GM21423 (cell line): ENCODE measurements around the gene GSN.

Experiments
- ATAC-seq: cut with Tn5 transposase; IDR thresholded peaks from one replicate; pipeline ENCODE4 v1.9.1; 2021; ENCODE audit warnings: mild to moderate bottlenecking, moderate library complexity; ENCODE audit not compliant: unreplicated experiment

Gene GSN

DNA sequence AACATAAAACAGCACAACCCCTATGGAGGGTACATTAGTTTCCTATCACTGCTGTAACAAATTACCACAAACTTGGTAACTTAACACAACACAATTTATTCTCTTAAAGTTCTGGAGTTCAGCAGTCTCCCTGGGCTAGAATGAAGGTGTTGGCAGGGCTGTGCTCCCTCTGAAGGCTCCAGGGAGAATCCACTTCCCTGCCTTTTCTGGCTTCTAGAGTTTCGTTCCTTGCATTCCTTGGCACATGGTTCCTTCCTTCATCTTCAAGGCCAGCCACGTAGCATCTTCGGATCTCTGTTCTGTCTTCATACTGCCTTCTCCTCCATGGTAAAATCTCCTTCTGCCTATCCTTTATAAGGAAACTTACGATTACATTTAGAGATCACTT is 25.0 kb upstream of the GSN start:
- ATAC-seq = no peak

DNA sequence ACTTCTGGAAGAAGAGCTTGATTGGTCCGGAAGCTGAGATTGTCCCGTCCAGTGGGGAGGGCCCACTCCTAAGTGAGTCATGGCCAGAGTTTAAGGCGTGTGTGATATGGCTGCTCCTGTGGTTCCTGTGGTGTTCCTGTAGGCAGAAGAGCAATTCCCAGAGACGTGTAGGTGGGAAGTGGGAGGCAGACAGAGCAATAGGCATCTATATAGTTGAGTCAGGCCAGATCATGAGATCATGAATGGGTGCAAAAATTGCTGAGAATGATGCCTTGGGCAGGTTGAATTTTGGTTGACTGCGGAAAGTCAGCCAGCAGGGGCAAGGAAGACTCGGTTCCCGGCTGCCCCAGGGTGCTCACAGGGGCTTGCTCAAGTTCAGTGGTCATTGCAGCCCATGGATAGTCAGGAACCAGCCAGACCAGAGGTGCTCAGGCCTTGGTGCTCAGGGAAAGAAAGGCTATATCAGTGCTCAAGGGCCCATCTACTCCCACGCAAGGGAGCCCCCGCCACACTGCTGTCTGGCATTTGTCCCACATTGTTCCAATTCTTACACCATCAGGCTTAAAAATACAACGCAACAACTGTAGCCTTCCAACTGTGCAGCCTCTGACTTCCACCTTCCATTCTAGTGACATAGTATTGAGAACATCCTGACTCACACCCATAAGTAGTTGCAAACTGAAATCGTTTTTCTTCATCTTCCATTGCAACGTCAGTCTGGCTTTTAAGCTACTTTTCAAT is 21.0 kb upstream of the GSN start:
- no peak for ATAC-seq

DNA sequence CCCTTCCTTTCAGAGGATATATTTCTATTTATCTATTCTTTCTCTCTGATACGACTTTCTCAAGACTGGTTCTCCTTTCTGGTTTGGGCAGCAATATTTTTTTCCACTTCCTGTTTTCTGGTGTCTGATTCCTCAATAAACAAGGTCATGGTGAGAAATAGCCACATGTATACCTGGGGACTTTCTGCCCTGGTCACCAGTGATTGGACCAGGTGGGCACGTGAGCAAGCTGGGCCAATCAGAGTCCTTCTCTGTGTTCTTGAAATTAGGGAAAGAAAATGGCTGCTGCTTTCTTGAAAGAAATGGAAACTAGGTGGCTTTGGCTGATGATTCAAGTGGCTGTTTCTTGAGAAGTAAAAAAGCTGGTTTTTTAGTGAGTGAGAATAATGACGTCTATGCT is 18.4 kb upstream of the GSN start:
- no peak for ATAC-seq

DNA sequence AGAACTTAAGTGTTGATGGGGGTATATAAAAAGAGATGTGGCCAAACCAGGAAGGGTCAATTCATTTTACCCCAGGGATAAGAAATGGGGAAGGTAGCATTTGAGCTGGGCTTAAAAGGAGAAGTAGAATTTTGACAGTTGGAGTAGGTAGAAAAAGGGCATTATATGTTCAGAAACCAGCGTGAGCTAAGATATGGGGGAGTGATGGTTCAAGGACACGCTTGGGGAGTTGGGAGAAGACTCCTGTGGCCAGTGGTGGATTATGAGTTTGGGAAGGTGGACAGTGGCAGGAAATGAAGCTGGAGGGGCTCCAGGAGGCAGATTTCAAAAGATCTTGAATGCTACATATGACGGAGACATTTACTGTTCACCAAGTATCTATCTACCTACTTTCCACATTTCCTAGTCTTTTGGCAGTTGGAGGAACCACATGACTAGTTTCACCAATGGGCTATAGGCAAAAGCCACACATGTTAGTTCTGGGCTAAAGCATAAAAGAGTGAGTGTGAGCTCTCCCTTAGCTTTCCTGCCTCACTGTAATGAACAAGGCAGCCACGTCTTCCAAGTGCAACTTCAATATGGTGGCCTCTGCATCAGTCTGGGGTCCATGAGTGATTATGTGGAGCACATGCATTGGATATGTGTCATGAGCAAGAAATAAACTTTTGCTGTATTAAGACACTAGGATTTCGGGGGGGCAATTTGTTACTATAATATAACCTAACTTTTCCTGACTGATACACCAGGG is 15.7 kb upstream of the GSN start:
- ATAC-seq = no peak

DNA sequence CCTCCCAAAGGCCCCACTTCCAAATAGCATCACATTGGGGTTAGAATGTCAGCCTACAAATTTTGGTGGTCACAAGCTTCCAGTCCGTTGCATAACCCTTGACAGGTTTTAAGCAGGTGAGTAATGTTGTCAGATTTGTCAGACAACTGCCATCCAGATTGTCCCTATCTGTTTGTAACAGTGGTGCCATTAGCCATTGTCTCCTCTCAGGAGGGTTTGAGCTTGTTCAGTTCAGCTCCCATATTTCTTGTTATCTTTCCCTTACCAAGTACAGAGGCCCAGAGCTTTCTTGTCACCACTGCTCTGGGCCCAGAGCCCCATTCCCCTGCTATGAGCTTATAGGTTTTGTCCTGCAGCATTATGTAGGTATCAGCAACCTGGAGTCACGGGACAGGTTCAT is 14.8 kb upstream of the GSN start:
- no peak for ATAC-seq

DNA sequence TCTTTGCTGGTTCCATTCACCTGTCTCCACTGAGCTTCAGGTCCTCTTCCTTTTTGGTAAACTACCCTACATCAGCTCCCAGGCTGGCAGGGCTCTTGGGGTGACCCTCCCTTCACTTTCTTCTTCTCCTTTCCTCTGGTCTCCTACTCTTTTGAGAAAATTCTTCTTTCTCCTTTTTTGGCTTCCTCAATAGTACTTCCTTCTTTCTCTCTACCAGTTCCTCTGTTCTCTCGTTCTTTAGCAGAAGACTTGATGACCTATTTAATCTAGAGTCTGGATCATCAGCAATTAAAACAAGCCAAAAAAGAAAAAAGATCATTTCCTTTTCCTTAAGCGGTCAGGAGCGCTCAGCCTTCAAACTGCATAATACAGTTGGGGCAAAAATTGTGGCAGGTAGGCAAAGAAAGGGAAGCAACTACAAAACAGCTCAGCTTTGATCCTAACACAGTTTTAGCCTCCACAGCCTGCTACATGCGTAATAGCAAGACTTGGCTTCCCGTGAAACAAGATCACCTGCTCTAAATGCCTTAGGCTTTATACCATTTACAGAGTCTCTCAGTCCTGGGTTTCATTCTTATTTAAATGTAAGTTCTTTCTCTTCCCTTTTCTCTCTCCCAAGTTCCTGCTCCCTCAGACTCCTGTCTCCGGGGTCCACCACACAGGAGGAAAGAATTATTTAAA is 14.0 kb upstream of the GSN start:
- no peak for ATAC-seq

DNA sequence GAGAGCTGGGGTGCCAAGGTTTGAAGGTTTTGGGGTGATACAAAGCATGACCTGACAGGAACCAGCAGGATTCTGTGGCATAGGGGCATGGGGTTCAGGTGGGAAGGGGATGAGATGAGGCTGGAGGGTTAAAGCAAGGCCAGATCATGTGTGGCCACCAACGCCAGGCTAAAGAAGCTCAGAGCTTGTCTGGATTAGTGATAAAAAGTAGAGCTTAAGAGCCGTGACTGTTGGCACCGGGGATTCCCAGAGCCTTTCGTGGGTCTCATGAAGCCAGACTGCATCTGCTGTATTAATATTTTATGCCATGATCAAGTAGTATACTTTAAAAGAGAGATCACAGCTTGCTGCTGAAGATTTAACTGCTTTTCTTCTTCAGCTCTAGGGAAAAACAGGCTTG is 8.5 kb upstream of the GSN start:
- no peak for ATAC-seq

DNA sequence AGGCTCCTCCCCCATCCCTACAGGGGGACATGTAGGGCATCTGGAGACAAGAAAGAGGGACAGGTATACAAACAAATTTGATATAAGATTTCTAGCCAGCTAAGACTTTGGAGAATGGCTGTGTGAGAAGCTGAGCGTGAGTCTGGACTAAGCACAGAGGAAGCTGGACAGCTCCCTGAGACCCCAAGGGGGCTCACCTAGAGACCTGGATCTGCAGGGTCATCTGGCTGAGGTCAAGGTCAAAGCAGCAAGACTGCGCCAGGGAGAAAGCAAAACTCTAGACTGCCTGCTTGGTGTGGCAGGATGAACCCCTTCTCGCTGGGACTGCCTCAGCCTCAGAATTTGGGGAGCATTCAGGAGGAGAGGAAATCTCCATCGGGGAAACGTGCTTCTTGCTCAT is 8.0 kb upstream of the GSN start:
- ATAC-seq = no peak

DNA sequence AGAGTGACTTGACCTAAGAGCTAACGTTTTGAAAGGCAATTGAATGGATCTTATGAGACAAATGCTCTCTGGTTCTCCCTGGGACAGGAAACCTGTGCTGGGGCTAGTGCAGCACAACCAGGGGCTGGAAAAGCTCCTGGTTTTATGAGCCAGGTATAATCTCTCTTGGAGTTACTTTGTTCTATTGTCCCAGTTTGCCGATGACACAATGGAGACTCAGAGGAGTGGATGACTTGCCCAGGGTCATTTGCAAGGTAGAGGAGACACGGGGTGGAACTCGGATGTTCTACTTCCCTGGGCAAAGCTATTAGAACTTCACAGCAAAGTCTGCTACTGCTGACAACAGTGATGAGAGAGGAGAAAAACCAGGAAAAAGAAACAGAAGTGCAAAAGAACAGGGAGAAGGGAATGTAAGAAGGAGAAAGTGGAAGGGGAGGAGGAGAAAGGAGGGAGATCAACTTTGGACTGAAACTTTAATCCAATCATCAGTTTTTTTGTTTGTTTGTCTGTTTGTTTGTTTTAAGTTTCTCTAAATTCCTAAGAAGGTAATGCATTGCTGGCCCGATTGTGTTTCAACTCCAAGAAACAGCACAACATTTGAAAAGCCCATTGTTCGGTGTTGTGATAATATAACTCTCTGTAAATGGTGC is 7.4 kb upstream of the GSN start:
- ATAC-seq = no peak

DNA sequence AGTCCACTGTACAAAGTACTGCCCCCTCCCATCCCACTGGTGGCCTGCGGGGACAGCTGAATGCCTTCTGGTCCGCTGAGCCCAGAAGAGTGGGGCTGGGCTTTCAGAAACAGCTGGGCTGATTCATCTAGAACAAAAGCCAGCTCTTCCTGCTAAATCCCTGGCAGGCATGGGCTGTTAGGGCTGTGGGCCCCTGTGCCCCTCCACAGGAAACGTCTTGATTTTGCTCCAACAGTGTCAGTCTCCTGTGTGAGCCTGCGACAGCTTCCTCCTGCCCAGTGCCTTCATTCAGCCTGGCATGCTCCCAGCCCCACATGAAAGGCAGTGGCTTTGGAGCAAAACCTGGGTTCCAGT is 6.9 kb upstream of the GSN start:
- ATAC-seq = no peak

DNA sequence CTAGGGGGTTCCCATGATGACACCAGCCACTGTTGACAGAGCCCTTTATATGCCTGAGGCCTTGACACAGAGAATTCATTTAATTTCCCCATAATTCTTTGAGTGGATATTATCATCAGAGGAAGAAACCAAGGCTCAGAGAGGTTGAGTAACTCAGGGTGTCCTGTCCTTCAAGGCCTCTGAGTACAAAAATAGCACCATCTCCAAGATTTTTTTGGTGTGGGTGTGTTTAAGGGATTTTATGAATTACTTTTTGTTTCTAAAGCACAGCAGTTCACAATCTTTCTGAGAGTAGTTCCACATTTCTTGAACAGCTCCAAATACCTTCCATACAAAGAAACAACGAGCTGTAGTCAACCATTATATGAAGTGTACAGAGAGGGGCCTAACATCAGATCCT is 6.2 kb upstream of the GSN start:
- no peak for ATAC-seq

DNA sequence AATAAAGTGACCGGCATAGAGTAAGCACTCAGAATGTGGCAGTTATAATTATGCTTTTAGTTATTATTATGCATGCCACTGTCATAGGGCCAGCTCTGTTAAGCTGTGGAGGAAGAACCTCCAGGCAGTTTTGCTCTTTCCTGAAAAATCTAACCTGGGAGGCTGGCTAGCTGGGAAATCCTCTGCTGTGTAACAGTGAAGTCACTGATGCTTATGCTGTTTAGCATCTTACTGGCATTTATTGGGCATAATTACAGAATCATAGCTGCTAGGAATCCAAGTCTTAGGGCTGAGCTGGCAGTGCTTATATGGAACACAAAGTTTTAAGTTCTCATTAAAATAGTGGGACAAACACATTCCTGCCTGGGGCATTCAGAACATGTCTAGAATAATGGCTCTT is 5.5 kb upstream of the GSN start:
- ATAC-seq = no peak

DNA sequence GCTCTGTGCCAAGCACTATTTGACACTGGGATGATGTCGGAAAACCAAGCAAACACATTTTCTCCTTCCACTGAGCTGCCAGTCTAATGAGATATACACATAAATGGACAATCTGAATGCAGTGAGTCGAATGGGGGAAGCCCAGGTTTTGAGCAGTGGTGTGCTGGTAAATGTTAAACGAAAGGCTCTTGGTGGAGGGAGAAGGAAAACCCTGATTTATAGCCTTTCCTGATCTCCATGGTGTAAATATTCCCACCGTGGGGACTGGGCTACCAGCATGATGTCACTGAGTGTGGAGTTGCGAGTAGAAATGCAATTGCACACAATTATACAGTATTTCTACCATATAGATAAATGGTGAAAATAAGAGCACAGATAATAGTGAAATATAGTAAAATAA is 5.0 kb upstream of the GSN start:
- no peak for ATAC-seq

DNA sequence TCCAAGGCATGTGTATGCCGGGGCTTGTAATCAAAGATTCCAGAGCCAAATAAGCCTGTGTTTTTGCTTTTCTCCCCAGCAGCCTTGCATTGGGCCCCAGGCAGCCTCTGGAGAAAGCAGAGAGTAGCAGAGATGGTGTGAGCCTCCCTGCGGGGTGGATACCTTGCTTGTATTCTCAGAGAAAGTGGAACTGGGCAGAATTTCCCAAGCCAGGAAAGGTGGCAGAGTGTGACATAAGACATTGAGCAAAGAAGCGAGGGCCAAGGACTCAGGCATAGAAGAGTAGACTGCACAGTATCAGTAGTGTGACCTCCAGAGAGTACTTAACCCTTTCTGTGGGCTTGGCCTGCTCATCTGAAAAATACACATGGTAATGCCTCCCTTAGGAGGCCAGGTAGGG is 1.6 kb upstream of the GSN start:
- ATAC-seq = no peak

DNA sequence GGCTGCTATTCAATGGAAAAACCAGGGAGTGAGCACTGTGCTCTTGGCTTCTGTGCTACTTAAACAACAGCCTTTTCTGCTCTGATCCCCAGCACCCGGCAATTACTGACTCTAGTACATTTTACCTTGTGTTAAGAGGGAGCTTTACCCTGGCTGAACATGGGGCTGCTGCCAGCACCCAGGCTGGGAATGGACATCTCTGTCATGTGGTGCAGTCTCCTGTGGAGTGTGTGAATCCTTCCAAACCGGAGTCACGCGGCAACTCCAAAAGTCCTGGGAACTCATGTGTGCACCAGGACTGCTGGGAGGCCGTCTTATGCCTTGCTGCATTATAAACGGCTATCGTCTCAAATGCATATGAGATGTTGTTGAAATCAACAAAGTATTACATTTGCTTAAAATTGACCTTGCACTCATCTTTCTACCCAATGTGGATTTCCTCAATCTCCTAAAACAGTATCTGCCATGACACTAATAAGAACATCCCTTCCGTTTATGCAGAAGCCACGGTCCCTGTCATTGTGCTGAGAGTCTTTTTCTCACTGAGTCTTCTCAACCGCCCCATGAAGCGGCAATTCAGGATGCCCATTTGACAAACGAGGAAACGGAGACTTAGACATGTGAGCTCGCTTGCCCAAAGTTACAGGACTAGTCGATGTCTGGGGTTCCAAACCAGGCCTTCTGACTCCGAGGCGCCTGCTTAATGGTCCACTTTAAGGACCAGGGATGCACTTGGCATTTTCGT is 884 bp upstream of the GSN start:
- ATAC-seq = no peak

DNA sequence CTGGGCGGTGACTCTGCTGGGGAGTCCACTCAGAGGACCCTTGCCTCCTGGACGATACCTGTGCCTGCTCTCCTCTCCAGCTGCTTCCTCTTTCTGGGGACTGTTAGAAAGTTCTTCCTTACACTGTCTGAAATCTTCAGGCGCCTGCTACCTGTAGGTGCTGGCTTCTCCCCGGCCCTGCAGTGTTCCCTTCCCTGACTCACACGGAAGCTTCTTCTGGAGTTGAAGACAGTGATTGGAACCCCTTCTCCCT is 562 bp downstream of the GSN start:
- peak; percentile 39 for ATAC-seq

DNA sequence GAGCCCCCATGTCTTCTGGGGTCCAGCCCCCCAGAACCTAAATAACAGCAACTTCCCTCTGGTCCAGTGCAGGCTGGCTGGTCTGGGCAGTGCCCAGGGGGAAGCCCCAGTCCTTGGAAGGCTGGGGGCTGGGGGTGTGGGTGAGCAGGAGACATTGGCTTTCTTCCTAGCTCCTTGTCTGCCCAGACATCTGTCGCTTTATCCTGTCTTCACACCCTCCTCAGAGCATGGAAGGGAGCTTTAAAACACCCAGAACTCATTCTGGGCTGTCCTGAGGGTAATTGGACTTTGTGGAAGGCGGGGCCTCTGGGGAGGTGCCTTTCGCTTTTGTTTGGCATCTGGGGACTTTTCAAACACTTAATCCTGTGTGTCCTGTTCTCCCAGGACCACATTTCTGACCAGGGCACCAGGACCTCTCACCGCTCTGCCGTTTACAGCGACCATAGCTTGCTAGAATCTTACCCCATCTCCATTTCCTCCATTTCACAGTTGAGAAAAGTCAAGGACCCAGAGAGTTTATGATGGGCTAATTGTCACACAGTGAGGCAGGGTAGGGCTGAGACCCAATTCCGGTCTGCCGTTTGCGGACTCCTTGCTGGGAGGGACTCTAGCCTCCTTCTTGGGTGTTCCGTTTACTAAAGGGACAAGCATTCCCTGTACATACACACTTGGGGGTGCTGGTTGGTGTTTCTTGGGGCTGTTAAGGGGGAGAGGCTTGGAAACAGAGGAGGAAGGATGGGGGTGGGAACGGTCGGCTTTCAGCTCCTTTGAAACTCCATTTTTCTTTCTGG is 1.1 kb downstream of the GSN start:
- peak; percentile 7 for ATAC-seq

DNA sequence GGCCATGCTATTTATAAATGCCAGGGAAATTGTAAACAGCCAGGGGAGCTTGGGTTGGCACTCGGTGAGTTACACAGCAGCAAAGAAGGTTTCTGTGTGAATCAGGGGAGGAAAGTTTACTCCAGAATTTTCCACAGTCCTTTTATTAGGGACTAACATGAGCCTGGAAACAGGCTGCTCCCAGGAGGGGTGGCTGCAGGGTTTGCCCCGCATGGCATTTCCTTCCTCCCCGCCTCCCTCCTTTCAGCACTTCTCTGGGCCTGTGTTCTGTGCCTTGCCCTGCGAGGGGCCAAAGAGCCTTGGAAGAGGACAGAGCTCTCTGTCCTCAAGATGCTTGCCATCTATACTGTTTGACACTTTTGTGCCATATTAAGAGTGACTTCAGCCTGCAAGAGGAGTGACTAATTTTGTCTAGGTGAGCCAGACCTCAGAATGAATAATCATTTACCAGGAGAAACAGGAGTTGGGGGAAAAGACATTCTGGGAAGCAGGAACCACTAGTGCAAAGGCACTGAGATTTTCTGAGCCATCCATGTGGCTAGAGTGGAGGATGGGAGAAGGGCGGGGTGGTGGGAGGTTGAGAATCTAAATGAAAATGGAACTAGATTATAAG is 1.8 kb downstream of the GSN start:
- no peak for ATAC-seq

DNA sequence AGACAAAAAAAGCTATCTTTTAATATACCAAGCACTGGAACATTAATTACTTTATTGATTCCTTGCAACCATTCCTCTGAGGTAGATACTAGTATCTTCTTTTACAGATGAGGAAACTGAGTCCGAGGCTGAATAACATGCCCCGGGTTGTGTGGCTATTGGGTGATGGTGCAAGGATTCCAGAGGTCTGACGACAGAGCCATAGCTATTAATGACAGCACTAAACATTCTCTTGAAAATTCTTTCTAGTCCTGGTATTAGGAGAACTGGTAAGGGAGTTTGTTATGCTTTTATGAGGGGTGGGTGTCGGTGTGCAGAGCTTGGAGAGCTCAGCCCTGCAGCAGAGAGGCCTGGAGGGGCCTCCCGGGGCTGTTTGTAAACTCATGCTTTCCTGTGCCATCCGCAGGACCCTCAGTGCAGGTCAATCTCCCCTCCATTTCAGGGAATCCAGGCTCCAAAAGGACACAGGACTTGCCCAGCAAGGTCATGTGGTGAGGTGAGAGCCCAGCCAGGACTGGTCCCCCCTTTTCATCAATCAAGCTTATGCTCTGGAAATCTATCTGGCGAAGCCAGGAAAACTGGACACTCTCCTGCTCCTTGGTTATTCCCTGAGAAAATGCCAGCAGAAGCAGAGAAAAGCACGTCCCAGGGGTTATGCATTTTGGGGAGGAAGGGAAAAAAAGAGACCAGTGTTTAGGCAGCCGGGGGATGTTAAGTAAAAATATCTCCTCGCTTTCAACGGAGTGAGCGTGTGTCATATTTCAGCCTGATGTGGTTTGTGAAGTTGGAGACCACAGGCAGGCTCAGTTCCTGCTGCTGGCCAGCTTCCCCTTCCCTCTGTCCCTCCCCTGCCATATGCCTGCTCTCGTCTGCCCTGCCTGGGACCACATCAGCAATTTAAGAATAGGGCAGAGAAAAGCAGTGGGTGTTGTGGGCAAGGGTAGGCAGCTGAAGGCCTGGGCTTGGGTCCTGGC is 3.7 kb downstream of the GSN start:
- no peak for ATAC-seq
